ENCODE results near the gene ZNF488. TPM values are rescaled to one million over a fixed set of nuclear protein-coding genes. Genes with fewer than 3 reads are reported as not detected.

The ZNF488 gene
- total and polyA plus RNA-seq, 8 donors = 0.43 to 15.1 (median 0.62) TPM; not detected in 2

- Histone ChIP-seq H3K4me3 (no peak within 1 kb of the TSS), H3K4me1 (no peaks in the 10 kb centered on the region), H3K36me3 (no peaks in the 10 kb centered on the region), H3K9me3 (no peaks in the 10 kb centered on the region), H3K27ac (no peak within 1 kb of the TSS), H3K27me3 (peaks cover 0 to 37% (median 11%) of the 10 kb centered on the region in 3 donors)
- DNase-seq = no peak
- no peak for TF ChIP-seq POLR2A (IDR thresholded peaks at IDR 0.05)
- no peak for TF ChIP-seq EP300 (IDR thresholded peaks at IDR 0.05)
- TF ChIP-seq POLR2AphosphoS5 (IDR thresholded peaks at IDR 0.05) = no peak
- TF ChIP-seq CTCF (IDR thresholded peaks at IDR 0.05) = no peak
- intact Hi-C loops (cut with DNase I; ENCODE audit: low total_unique reads) = no loop called here
- WGBS, 5 donors = 63 to 75% (median 72%) methylated on average over 25 to 35 of the region's 35 CpGs
These were observed 61.6 kb downstream of the ZNF488 start, which contains the start of gene GDF2 for GRCh38 chr10:47322300-47323061. TSS of gene GDF2 (plus strand) at chr10:47322454. CDS start at chr10:47322669, 215 bp downstream.

- TF ChIP-seq EP300 (IDR thresholded peaks at IDR 0.05) (no peak), POLR2AphosphoS5 (IDR thresholded peaks at IDR 0.05) (no peak), POLR2A (IDR thresholded peaks at IDR 0.05) (no peak), CTCF (IDR thresholded peaks at IDR 0.05) (no peak)
- intact Hi-C loops (cut with DNase I; ENCODE audit: low total_unique reads) = no loop called here
- WGBS, 5 donors = 75 to 90% (median 84%) methylated on average over 8 of the region's 8 CpGs
These were observed 62.4 kb downstream of the ZNF488 start for GRCh38 chr10:47321521-47322195.

GRCh38 chr10:47320812-47321211 is 63.3 kb downstream of the ZNF488 start:
- Histone ChIP-seq H3K4me1 (no peaks in the 10 kb centered on the region), H3K36me3 (no peaks in the 10 kb centered on the region), H3K9me3 (no peaks in the 10 kb centered on the region), H3K27ac (no peak overlapping the region), H3K27me3 (peaks cover 0 to 37% (median 11%) of the 10 kb centered on the region in 3 donors), H3K4me3 (no peak overlapping the region)
- 58 to 76% (median 73%) methylated on average over 6 of the region's 6 CpGs for WGBS, 5 donors
- TF ChIP-seq POLR2AphosphoS5 (IDR thresholded peaks at IDR 0.05) (no peak), POLR2A (IDR thresholded peaks at IDR 0.05) (no peak), CTCF (IDR thresholded peaks at IDR 0.05) (no peak), EP300 (IDR thresholded peaks at IDR 0.05) (no peak)
- intact Hi-C loops (cut with DNase I; ENCODE audit: low total_unique reads) = no loop called here
- DNase-seq = no peak

More at GRCh38 chr10:47321521-47322195, 62.4 kb downstream of the ZNF488 start:
- DNase-seq = no peak
- Histone ChIP-seq H3K9me3 (no peaks in the 10 kb centered on the region), H3K4me1 (no peaks in the 10 kb centered on the region), H3K27me3 (peaks cover 0 to 37% (median 11%) of the 10 kb centered on the region in 3 donors), H3K27ac (no peak overlapping the region), H3K36me3 (no peaks in the 10 kb centered on the region), H3K4me3 (no peak overlapping the region)

GRCh38 chr10:47319784-47320183 is 64.3 kb downstream of the ZNF488 start:
- intact Hi-C loops (cut with DNase I; ENCODE audit: low total_unique reads) = loop anchor here (5.0 kb wide), 1 partner anchor 292 kb away; no protein-coding TSS in a partner anchor
- no peaks in the 10 kb centered on the region for H3K4me1 ChIP-seq
- no peaks in the 10 kb centered on the region for H3K36me3 ChIP-seq
- no peak for DNase-seq
- H3K27me3 ChIP-seq = peaks cover 0 to 30% (median 11%) of the 10 kb centered on the region in 3 donors
- no peak overlapping the region for H3K27ac ChIP-seq
- H3K9me3 ChIP-seq = no peaks in the 10 kb centered on the region
- TF ChIP-seq POLR2AphosphoS5 (IDR thresholded peaks at IDR 0.05) (no peak), POLR2A (IDR thresholded peaks at IDR 0.05) (no peak), CTCF (IDR thresholded peaks at IDR 0.05) (no peak), EP300 (IDR thresholded peaks at IDR 0.05) (no peak)
- WGBS, 5 donors = 82 to 91% (median 86%) methylated on average over 5 to 8 of the region's 8 CpGs
- no peak overlapping the region for H3K4me3 ChIP-seq
